ENCODE results near the gene GSTT2.

DNA sequence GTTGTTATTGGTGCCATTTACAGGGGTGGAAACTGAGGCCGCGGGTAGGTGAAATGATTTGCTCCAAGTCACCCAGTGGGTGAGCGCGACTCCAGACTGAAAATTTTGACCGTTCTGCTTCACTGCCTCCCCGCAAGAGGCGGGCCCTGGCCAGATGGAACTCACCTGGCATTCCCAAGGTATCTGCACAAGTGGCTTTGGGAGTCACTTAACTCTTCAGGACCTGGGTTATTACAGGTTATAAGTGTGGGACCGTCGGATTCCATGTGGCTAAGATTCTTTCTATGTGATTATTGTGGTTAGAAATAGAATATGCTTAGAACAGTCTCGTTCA, 31.8 kb downstream of the GSTT2 start:
- no peak for TF ChIP-seq POLR2A (IDR thresholded peaks at IDR 0.05; ENCODE audit: low read length)
- TF ChIP-seq, protein P1, sequence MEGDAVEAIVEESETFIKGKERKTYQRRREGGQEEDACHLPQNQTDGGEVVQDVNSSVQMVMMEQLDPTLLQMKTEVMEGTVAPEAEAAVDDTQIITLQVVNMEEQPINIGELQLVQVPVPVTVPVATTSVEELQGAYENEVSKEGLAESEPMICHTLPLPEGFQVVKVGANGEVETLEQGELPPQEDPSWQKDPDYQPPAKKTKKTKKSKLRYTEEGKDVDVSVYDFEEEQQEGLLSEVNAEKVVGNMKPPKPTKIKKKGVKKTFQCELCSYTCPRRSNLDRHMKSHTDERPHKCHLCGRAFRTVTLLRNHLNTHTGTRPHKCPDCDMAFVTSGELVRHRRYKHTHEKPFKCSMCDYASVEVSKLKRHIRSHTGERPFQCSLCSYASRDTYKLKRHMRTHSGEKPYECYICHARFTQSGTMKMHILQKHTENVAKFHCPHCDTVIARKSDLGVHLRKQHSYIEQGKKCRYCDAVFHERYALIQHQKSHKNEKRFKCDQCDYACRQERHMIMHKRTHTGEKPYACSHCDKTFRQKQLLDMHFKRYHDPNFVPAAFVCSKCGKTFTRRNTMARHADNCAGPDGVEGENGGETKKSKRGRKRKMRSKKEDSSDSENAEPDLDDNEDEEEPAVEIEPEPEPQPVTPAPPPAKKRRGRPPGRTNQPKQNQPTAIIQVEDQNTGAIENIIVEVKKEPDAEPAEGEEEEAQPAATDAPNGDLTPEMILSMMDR (IDR thresholded peaks at IDR 0.05): no peak
- TF ChIP-seq EP300 (IDR thresholded peaks at IDR 0.05): no peak
- TF ChIP-seq CHD4 (IDR thresholded peaks at IDR 0.05; ENCODE audit: borderline replicate concordance): no peak
- no peak for TF ChIP-seq SMC3 (IDR thresholded peaks at IDR 0.05)
- TF ChIP-seq, protein P2, sequence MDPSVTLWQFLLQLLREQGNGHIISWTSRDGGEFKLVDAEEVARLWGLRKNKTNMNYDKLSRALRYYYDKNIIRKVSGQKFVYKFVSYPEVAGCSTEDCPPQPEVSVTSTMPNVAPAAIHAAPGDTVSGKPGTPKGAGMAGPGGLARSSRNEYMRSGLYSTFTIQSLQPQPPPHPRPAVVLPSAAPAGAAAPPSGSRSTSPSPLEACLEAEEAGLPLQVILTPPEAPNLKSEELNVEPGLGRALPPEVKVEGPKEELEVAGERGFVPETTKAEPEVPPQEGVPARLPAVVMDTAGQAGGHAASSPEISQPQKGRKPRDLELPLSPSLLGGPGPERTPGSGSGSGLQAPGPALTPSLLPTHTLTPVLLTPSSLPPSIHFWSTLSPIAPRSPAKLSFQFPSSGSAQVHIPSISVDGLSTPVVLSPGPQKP (IDR thresholded peaks at IDR 0.05; ENCODE audit: low read depth, low read length): no peak
- TF ChIP-seq ZNF302 (CRISPR knock-in tag; IDR thresholded peaks at IDR 0.05): no peak
- TF ChIP-seq GATA3 (IDR thresholded peaks at IDR 0.05; ENCODE audit: borderline replicate concordance): no peak
- TF ChIP-seq, protein P3, sequence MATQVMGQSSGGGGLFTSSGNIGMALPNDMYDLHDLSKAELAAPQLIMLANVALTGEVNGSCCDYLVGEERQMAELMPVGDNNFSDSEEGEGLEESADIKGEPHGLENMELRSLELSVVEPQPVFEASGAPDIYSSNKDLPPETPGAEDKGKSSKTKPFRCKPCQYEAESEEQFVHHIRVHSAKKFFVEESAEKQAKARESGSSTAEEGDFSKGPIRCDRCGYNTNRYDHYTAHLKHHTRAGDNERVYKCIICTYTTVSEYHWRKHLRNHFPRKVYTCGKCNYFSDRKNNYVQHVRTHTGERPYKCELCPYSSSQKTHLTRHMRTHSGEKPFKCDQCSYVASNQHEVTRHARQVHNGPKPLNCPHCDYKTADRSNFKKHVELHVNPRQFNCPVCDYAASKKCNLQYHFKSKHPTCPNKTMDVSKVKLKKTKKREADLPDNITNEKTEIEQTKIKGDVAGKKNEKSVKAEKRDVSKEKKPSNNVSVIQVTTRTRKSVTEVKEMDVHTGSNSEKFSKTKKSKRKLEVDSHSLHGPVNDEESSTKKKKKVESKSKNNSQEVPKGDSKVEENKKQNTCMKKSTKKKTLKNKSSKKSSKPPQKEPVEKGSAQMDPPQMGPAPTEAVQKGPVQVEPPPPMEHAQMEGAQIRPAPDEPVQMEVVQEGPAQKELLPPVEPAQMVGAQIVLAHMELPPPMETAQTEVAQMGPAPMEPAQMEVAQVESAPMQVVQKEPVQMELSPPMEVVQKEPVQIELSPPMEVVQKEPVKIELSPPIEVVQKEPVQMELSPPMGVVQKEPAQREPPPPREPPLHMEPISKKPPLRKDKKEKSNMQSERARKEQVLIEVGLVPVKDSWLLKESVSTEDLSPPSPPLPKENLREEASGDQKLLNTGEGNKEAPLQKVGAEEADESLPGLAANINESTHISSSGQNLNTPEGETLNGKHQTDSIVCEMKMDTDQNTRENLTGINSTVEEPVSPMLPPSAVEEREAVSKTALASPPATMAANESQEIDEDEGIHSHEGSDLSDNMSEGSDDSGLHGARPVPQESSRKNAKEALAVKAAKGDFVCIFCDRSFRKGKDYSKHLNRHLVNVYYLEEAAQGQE (IDR thresholded peaks at IDR 0.05): no peak
- TF ChIP-seq, protein P4, sequence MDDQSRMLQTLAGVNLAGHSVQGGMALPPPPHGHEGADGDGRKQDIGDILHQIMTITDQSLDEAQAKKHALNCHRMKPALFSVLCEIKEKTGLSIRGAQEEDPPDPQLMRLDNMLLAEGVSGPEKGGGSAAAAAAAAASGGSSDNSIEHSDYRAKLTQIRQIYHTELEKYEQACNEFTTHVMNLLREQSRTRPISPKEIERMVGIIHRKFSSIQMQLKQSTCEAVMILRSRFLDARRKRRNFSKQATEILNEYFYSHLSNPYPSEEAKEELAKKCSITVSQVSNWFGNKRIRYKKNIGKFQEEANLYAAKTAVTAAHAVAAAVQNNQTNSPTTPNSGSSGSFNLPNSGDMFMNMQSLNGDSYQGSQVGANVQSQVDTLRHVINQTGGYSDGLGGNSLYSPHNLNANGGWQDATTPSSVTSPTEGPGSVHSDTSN (IDR thresholded peaks at IDR 0.05): no peak
- no peak for TF ChIP-seq KDM1A (IDR thresholded peaks at IDR 0.05; ENCODE audit: low read depth)
- no peak; the same call in 1 of the 2 replicates for TF ChIP-seq PHF8 (IDR thresholded peaks at IDR 0.05; ENCODE audit: borderline replicate concordance, low read depth)
- no peak for TF ChIP-seq FOSL2 (IDR thresholded peaks at IDR 0.05)
- TF ChIP-seq FOSL2 (CRISPR knock-in tag; IDR thresholded peaks at IDR 0.05): no peak
